ENCODE data around the gene L3MBTL4.

Gene L3MBTL4

DNA sequence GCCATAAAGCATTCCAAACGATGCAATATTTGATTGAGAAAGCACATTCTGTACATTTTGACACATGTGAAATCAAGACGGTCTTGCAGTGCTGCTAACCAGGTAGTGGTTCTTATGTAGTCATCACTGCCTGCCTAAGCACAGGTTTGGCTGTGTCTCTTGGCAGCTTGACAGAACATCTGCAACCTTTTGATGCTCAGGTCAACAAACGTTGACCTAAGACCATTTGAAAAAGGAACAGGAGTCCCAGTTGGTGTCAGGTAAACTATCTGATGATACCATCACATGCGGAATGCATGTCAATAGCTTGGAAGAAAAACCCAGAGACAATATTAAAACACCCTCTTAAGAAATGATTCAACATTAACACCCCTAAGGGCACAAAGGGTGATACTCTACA is 80.7 kb downstream of the L3MBTL4 start:
- H3K79me2 ChIP-seq (ENCODE audit: control insufficient read depth, insufficient read depth, low read length, unreplicated experiment): no peaks in the 10 kb centered on the region
- H2AFZ ChIP-seq (ENCODE audit: low read length, unreplicated experiment): no peak overlapping the region
- no peaks in the 10 kb centered on the region for H3K4me1 ChIP-seq (ENCODE audit: control insufficient read depth, insufficient read depth, low read length, unreplicated experiment)
- H3K27ac ChIP-seq (ENCODE audit: low read depth, low read length): no peak overlapping the region
- H3K27me3 ChIP-seq (ENCODE audit: insufficient read depth, low read length): no peaks in the 10 kb centered on the region
- no peaks in the 10 kb centered on the region for H3K36me3 ChIP-seq (ENCODE audit: insufficient read depth, low read length)
- no peak overlapping the region for H3K4me3 ChIP-seq (ENCODE audit: low read depth, low read length)

DNA sequence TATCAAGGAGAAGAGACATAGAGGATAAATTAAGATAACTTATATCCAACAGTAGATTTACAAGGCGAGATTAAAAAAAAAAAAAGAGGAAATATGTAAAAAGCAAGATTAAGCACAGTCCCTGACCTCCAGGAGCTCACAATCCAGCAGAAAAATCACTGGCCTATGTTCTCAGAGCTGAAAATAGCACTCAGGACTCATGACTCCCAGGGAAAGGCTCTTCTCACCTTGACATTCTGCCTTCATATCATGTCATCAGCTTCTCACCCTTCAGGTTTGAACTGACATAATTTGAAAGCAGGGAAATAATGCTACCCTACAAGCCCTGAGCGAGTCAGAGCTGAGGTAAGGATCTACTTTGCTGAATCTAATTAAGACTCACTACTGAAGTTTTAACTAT is 82.8 kb downstream of the L3MBTL4 start:
- H3K4me3 ChIP-seq (ENCODE audit: low read depth, low read length): no peak overlapping the region
- no peaks in the 10 kb centered on the region for H3K79me2 ChIP-seq (ENCODE audit: control insufficient read depth, insufficient read depth, low read length, unreplicated experiment)
- H3K27ac ChIP-seq (ENCODE audit: low read depth, low read length): no peak overlapping the region
- no peaks in the 10 kb centered on the region for H3K36me3 ChIP-seq (ENCODE audit: insufficient read depth, low read length)
- H2AFZ ChIP-seq (ENCODE audit: low read length, unreplicated experiment): no peak overlapping the region
- no peaks in the 10 kb centered on the region for H3K4me1 ChIP-seq (ENCODE audit: control insufficient read depth, insufficient read depth, low read length, unreplicated experiment)
- no peaks in the 10 kb centered on the region for H3K27me3 ChIP-seq (ENCODE audit: insufficient read depth, low read length)

DNA sequence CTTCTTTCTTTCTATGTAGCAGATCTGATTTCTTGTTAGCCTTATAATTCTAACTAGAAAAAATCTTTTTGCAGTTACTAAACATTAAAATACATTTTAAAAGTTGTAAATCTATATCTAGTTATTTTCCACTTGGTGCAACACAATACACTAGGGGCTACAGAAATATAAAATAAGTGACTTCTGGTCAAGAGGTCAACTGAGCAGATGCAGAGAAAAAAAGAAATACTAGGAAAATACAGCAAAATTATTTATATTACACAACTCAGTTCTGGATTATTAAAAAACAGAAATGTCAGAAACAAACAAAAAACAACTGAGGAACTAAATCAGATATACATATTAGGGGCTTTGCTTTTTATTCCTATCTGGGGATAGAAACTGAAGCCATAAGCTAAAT is 83.9 kb downstream of the L3MBTL4 start:
- Histone ChIP-seq H3K4me1 (ENCODE audit: control insufficient read depth, insufficient read depth, low read length, unreplicated experiment) (no peaks in the 10 kb centered on the region), H3K27me3 (ENCODE audit: insufficient read depth, low read length) (no peaks in the 10 kb centered on the region), H3K79me2 (ENCODE audit: control insufficient read depth, insufficient read depth, low read length, unreplicated experiment) (no peaks in the 10 kb centered on the region), H3K36me3 (ENCODE audit: insufficient read depth, low read length) (no peaks in the 10 kb centered on the region), H3K4me3 (ENCODE audit: low read depth, low read length) (no peak overlapping the region), H2AFZ (ENCODE audit: low read length, unreplicated experiment) (no peak overlapping the region), H3K27ac (ENCODE audit: low read depth, low read length) (no peak overlapping the region)

DNA sequence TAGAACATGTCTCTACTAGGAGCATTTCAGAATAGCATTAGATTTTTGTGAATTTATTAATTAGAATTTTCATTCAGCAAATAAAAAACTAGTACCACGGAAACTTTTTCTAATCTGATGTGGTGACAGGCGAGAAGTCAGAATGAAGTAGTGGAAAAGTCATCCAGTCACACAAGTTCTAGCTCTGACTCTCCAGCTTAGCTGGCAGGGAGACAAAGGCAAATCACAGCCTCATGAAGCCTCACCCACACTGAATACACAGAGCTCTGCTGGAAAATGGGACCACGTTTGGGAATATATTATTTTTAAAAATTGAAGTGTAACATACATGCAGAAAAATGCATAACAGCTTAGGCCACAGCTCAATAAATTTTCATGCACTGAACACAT is 86.1 kb downstream of the L3MBTL4 start:
- Histone ChIP-seq H3K4me1 (ENCODE audit: control insufficient read depth, insufficient read depth, low read length, unreplicated experiment) (no peaks in the 10 kb centered on the region), H3K27me3 (ENCODE audit: insufficient read depth, low read length) (no peaks in the 10 kb centered on the region), H3K79me2 (ENCODE audit: control insufficient read depth, insufficient read depth, low read length, unreplicated experiment) (no peaks in the 10 kb centered on the region), H3K27ac (ENCODE audit: low read depth, low read length) (no peak overlapping the region), H2AFZ (ENCODE audit: low read length, unreplicated experiment) (no peak overlapping the region), H3K36me3 (ENCODE audit: insufficient read depth, low read length) (no peaks in the 10 kb centered on the region), H3K4me3 (ENCODE audit: low read depth, low read length) (no peak overlapping the region)

DNA sequence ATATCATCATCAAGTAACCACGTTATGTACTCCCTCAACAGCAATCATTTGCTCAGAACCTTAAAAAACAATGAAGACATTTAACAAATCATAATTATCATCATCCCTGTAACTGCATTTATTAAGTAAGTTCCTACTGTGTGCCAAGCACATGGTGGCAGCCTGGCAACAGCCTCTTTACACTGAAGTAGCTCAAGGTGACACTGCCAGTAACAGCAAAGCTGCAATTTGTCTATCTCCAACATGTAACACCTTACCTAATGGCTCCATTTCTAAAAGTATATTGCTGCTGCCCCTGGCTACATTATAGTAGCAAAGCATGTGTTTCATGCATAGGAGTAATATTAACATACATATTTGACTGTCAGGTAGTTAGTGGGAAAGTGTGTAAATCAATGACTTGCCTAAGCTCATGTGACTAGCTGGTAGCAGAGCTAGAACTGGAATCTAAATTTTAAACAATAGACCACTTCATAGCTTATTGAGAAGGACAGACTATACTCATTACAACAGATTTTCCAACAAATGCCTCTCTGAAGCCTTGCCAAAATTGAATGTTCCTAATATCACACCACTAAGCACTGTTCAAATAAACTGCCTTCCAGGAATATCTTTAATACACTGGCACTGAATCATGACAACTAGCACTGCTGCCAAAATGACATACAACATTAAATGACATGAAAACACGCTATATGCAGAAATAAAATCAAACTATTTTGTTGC is 86.7 kb downstream of the L3MBTL4 start:
- Histone ChIP-seq H3K27ac (ENCODE audit: low read depth, low read length) (no peak overlapping the region), H2AFZ (ENCODE audit: low read length, unreplicated experiment) (no peak overlapping the region), H3K36me3 (ENCODE audit: insufficient read depth, low read length) (no peaks in the 10 kb centered on the region), H3K79me2 (ENCODE audit: control insufficient read depth, insufficient read depth, low read length, unreplicated experiment) (no peaks in the 10 kb centered on the region), H3K4me1 (ENCODE audit: control insufficient read depth, insufficient read depth, low read length, unreplicated experiment) (no peaks in the 10 kb centered on the region), H3K4me3 (ENCODE audit: low read depth, low read length) (no peak overlapping the region), H3K27me3 (ENCODE audit: insufficient read depth, low read length) (no peaks in the 10 kb centered on the region)

DNA sequence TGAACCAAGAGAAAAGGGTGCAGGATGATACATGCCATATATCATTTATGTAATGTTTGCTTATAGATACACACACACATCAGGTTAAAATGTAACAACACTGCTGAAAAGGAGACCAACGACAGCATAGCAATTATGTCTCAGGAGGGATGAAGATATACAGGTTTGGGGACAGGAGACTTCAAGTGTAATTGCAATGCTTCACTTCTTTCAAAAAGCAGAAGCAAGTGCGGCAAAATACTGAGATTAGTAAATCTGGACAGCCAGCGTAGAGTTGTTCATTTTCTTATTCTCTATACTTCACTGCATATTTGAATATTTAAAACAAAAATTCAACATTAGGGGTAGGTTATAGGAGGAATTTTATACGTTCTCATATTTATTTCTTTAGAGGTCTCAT is 87.2 kb downstream of the L3MBTL4 start:
- Histone ChIP-seq H2AFZ (ENCODE audit: low read length, unreplicated experiment) (no peak overlapping the region), H3K27me3 (ENCODE audit: insufficient read depth, low read length) (no peaks in the 10 kb centered on the region), H3K27ac (ENCODE audit: low read depth, low read length) (no peak overlapping the region), H3K79me2 (ENCODE audit: control insufficient read depth, insufficient read depth, low read length, unreplicated experiment) (no peaks in the 10 kb centered on the region), H3K36me3 (ENCODE audit: insufficient read depth, low read length) (no peaks in the 10 kb centered on the region), H3K4me3 (ENCODE audit: low read depth, low read length) (no peak overlapping the region), H3K4me1 (ENCODE audit: control insufficient read depth, insufficient read depth, low read length, unreplicated experiment) (no peaks in the 10 kb centered on the region)

DNA sequence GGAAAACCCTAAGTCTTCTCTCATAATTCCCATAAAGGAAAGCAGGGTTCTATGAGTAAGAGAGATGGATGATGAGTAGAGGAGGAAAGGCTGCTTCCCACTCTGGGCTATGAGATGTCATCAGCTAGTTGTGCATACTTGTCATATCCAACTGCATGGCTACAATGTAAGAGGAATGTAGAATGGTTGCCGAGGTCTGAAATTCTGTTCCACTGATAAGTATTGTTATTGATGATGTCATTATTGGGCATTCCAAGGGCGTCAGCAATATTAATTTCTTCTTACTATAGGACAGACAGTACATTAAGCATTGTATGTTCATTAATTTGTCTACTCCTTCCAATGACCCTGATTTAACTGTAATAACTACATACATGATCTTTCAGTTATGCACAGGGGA is 88.1 kb downstream of the L3MBTL4 start:
- Histone ChIP-seq H3K36me3 (ENCODE audit: insufficient read depth, low read length) (no peaks in the 10 kb centered on the region), H2AFZ (ENCODE audit: low read length, unreplicated experiment) (no peak overlapping the region), H3K4me1 (ENCODE audit: control insufficient read depth, insufficient read depth, low read length, unreplicated experiment) (no peaks in the 10 kb centered on the region), H3K27me3 (ENCODE audit: insufficient read depth, low read length) (no peaks in the 10 kb centered on the region), H3K27ac (ENCODE audit: low read depth, low read length) (no peak overlapping the region), H3K79me2 (ENCODE audit: control insufficient read depth, insufficient read depth, low read length, unreplicated experiment) (no peaks in the 10 kb centered on the region), H3K4me3 (ENCODE audit: low read depth, low read length) (no peak overlapping the region)

DNA sequence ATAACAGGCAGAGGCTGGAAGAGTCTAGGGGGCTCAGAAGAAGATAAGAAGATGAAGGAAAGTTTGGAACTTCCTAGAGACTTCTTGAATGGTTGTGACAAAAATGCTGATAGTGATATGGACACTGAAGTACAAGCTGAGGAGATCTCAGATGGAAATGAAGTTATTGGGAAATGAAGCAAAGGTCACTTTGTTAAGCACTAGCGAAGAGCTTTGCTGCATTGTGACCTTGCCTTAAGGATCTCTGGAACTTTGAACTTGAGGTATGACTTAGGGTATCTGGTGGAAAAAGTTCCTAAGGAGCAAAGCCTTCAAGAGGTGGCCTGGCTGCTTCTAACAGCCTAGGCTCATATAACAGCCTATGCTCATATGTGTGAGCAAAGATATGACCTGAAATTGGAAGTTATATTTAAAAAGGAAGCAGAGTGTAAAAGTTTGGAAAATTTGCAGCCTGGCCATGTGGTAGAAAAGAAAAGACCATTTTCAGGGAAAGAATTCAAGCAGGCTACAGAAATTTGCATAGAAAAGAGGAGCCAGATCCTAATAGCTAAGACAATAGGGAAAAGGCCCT is 91.3 kb downstream of the L3MBTL4 start:
- Histone ChIP-seq H3K27me3 (ENCODE audit: insufficient read depth, low read length) (no peaks in the 10 kb centered on the region), H3K79me2 (ENCODE audit: control insufficient read depth, insufficient read depth, low read length, unreplicated experiment) (no peaks in the 10 kb centered on the region), H2AFZ (ENCODE audit: low read length, unreplicated experiment) (no peak overlapping the region), H3K4me3 (ENCODE audit: low read depth, low read length) (no peak overlapping the region), H3K4me1 (ENCODE audit: control insufficient read depth, insufficient read depth, low read length, unreplicated experiment) (no peaks in the 10 kb centered on the region), H3K27ac (ENCODE audit: low read depth, low read length) (no peak overlapping the region), H3K36me3 (ENCODE audit: insufficient read depth, low read length) (no peaks in the 10 kb centered on the region)

DNA sequence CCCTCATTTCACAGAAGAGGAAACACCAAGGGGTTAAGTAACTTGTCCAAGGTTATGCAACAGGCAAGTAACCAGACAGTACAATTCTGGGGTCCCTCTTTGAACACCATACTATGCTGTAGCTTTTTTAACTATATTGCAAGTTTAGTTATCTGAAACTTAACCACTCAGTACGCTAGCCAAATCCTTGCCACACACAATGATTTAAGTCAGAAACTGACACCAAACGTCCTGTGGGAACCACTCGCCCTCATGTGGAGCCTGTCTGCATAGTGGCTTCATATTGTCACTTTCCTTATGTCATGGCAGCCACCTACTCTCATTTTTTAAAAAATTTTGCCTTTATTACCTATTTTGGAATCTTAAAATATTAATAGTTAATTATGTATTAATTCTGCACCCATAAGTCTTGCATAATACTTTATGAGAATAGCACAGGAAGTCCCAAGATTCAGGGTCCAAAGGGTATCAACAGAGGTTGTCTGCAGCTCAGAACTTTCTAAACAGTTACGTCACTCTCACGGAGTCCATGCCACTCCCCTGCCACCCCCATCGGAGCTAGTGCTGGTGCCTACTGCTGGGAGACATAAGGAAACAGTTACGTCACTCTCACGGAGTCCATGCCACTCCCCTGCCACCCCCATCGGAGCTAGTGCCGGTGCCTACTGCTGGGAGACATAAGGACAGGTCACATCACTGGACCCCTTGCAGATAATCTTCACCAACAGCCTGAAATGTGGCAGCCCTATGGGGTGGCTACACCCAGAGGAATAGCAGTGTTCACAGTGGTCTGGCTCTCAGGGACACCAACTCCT is 99.0 kb downstream of the L3MBTL4 start:
- H3K36me3 ChIP-seq (ENCODE audit: insufficient read depth, low read length): no peaks in the 10 kb centered on the region
- no peaks in the 10 kb centered on the region for H3K4me1 ChIP-seq (ENCODE audit: control insufficient read depth, insufficient read depth, low read length, unreplicated experiment)
- no peaks in the 10 kb centered on the region for H3K79me2 ChIP-seq (ENCODE audit: control insufficient read depth, insufficient read depth, low read length, unreplicated experiment)
- H3K27me3 ChIP-seq (ENCODE audit: insufficient read depth, low read length): no peaks in the 10 kb centered on the region
- no peak overlapping the region for H2AFZ ChIP-seq (ENCODE audit: low read length, unreplicated experiment)
- H3K4me3 ChIP-seq (ENCODE audit: low read depth, low read length): no peak overlapping the region
- no peak overlapping the region for H3K27ac ChIP-seq (ENCODE audit: low read depth, low read length)

DNA sequence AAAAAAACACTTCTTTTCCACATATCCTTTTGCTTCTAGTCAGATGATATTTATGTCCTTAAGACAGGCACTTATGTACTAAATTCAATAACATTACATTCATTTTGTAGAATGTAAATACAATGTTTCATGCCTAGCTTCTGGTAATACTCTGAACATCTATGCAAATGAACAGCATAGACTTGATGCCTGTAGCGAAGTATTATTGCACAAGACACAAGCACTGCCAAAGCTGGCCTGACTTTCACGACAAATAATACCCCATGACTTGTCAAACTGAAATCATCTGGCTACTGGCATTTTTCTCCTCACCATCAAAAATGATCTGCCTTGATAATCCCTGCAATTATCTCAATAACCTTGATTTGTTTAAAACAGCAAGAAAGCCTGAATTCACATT is 101.3 kb downstream of the L3MBTL4 start:
- H3K36me3 ChIP-seq (ENCODE audit: insufficient read depth, low read length): no peaks in the 10 kb centered on the region
- no peak overlapping the region for H2AFZ ChIP-seq (ENCODE audit: low read length, unreplicated experiment)
- no peaks in the 10 kb centered on the region for H3K79me2 ChIP-seq (ENCODE audit: control insufficient read depth, insufficient read depth, low read length, unreplicated experiment)
- no peaks in the 10 kb centered on the region for H3K27me3 ChIP-seq (ENCODE audit: insufficient read depth, low read length)
- no peaks in the 10 kb centered on the region for H3K4me1 ChIP-seq (ENCODE audit: control insufficient read depth, insufficient read depth, low read length, unreplicated experiment)
- H3K4me3 ChIP-seq (ENCODE audit: low read depth, low read length): no peak overlapping the region
- H3K27ac ChIP-seq (ENCODE audit: low read depth, low read length): no peak overlapping the region
